ENCODE results near the gene SGCB. TPM values are rescaled to one million over a fixed set of nuclear protein-coding genes. Genes with fewer than 3 reads are reported as not detected.

SGCB gene
- total RNA-seq, 1 donor from 2014 or later = 29.9 TPM

DNA sequence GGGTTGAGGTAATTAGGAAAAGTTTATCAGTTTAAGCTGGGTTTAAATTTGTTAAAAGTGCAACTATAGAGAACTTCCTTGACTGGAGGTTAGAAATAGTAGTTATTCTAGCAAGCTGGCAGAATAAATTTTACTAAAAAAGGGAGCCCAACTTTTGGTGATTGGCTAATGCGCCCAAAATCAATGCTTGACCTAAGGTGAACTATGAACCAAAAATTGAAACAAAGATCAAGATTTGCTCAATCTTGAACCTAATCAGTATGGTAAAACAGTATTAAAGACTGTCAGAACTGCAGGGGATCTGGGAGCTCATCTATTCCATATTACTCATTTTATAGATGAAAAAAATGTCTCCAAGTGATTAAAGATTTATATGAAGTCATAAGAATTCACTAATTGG lies 6.9 kb upstream of the SGCB start:
- Mint-ChIP-seq H3K36me3 (ENCODE audit: low read depth) (peaks cover 5% of the 10 kb centered on the region), H3K4me3 (no peak overlapping the region), H3K27me3 (ENCODE audit: low read depth) (peaks cover 25% of the 10 kb centered on the region), H3K4me1 (no peaks in the 10 kb centered on the region), H3K9me3 (peaks cover 2% of the 10 kb centered on the region), H3K27ac (ENCODE audit: unreplicated experiment) (no peak overlapping the region)
- no peak for DNase-seq (ENCODE audit: low read depth, low spot score)
- TF ChIP-seq, protein P1, sequence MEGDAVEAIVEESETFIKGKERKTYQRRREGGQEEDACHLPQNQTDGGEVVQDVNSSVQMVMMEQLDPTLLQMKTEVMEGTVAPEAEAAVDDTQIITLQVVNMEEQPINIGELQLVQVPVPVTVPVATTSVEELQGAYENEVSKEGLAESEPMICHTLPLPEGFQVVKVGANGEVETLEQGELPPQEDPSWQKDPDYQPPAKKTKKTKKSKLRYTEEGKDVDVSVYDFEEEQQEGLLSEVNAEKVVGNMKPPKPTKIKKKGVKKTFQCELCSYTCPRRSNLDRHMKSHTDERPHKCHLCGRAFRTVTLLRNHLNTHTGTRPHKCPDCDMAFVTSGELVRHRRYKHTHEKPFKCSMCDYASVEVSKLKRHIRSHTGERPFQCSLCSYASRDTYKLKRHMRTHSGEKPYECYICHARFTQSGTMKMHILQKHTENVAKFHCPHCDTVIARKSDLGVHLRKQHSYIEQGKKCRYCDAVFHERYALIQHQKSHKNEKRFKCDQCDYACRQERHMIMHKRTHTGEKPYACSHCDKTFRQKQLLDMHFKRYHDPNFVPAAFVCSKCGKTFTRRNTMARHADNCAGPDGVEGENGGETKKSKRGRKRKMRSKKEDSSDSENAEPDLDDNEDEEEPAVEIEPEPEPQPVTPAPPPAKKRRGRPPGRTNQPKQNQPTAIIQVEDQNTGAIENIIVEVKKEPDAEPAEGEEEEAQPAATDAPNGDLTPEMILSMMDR (conservative IDR thresholded peaks at IDR 0.05) = no peak

DNA sequence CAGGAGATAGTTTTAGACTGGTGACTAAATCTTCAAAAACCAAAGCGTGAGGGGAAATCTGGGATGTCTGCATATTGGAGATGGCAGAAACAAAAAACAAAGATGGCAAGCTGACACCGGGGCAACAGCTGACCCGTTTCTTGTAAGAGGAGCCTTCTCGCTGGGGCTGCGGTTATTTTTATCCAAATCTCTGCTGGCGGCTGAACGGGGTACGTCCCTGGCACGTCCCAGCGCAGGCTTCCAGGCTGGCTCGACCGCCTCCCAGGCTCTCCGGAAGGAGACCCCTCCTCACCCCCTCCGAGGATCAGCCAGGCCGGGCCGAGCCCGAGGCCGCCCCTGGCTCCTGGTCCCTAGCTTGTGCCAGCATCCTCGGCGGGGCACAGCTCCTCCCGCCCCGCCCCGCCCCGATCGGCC lies 403 bp downstream of the SGCB start:
- H3K9me3 Mint-ChIP-seq = no peaks in the 10 kb centered on the region
- DNase-seq (ENCODE audit: low read depth, low spot score) = peak; percentile 45
- TF ChIP-seq, protein P1 (conservative IDR thresholded peaks at IDR 0.05) = no peak

DNA sequence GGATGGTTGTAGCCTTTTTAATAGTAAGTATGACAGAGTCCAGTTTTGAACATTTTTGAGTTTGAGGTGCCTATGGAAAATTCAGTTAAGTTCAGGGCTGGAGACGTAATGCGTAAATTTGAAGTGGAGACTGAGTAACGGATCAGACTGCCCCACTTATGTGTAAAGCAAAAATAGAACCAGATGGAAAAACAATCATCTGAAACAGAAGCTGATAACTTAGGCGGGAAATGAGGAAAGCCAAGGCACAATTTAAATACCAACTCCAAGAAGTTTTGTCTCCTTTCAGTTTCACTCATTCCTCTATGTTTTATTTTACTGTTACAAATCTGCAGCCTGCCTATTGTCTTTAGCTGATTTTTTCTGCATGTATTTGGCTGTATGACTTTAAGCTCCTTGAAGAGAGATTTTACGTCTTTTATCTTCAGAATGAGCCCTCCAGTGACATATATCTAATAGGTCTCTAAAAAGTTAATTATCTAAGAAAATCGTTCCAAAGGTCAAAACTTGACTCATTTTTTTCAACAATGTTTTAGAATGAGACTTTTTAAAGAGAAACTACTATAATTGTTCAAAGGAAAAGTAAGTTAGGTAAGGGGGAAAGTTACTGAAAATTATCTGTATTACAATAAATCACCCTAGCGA lies 1.1 kb downstream of the SGCB start:
- Mint-ChIP-seq H3K4me1 (peaks cover 36% of the 10 kb centered on the region), H3K9me3 (no peaks in the 10 kb centered on the region), H3K27ac (ENCODE audit: unreplicated experiment) (peak overlapping the region; percentile 57), H3K4me3 (peak overlapping the region; percentile 90), H3K27me3 (ENCODE audit: low read depth) (peaks cover 8% of the 10 kb centered on the region), H3K36me3 (ENCODE audit: low read depth) (peaks cover 3% of the 10 kb centered on the region)
- TF ChIP-seq, protein P1 (conservative IDR thresholded peaks at IDR 0.05) = no peak
- DNase-seq (ENCODE audit: low read depth, low spot score) = no peak

More for the DNA sequence above, 403 bp downstream of the SGCB start:
- Mint-ChIP-seq H3K27me3 (ENCODE audit: low read depth) (peaks cover 9% of the 10 kb centered on the region), H3K27ac (ENCODE audit: unreplicated experiment) (peak overlapping the region; percentile 19), H3K36me3 (ENCODE audit: low read depth) (peaks cover 3% of the 10 kb centered on the region), H3K4me3 (peak overlapping the region; percentile 90), H3K4me1 (peaks cover 36% of the 10 kb centered on the region)

DNA sequence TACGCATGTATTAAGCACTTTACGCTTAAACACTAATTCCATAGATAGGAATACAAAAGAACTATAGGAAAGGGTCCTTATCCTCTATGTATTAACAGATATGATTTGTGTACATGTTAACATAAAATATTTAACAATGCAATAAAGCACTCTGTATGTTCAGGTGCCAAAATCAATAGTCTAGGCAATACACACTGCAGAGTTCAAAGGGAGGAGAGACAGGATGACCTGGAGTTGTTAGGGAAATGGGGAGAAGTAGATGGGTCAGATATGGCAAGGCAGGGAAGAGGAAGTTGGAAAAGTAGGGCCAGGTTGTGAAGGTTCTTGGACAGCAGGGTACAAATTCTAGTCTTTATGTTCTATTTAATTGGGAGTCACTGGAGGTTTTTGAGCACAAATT lies 2.9 kb downstream of the SGCB start:
- TF ChIP-seq, protein P1 (conservative IDR thresholded peaks at IDR 0.05) = no peak
- Mint-ChIP-seq H3K36me3 (ENCODE audit: low read depth) (peaks cover 12% of the 10 kb centered on the region), H3K27me3 (ENCODE audit: low read depth) (no peaks in the 10 kb centered on the region), H3K4me3 (peak overlapping the region; percentile 47), H3K4me1 (peaks cover 36% of the 10 kb centered on the region), H3K9me3 (no peaks in the 10 kb centered on the region), H3K27ac (ENCODE audit: unreplicated experiment) (no peak overlapping the region)
- no peak for DNase-seq (ENCODE audit: low read depth, low spot score)

DNA sequence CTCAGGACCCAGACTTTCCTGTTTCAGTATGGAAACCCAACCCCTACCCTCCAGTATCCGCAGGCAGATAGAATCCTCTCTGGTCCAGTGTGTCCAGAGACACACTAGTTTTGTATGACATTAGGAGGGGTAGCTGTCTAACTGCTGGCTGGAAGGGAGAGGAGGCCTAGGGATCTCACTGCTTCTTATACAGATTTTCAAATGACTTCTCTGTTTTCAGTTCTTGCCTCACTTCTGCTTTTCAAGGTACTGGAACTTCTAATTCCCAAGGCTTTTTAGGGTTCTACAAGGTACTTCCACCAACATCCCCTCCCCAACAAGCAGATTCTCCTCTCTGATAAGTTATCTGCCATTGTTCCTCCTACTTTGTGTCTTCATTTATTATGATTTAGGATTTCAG lies 6.1 kb downstream of the SGCB start:
- peak overlapping the region; percentile 60 for H3K27ac Mint-ChIP-seq (ENCODE audit: unreplicated experiment)
- peaks cover 23% of the 10 kb centered on the region for H3K36me3 Mint-ChIP-seq (ENCODE audit: low read depth)
- H3K9me3 Mint-ChIP-seq = no peaks in the 10 kb centered on the region

More for the DNA sequence above, 6.1 kb downstream of the SGCB start:
- Mint-ChIP-seq H3K4me1 (peaks cover 24% of the 10 kb centered on the region), H3K27me3 (ENCODE audit: low read depth) (no peaks in the 10 kb centered on the region), H3K4me3 (no peak overlapping the region)
- no peak for DNase-seq (ENCODE audit: low read depth, low spot score)
- TF ChIP-seq, protein P1 (conservative IDR thresholded peaks at IDR 0.05) = no peak

Measured in neural crest cell (in vitro differentiated cells).